B cell (primary cell): ENCODE results near the gene CDX1.

ENCODE experiments used
- CTCF ChIP-seq: fragments of 200-600 bp; IDR thresholded peaks from one replicate; pipeline ENCODE4 v1.8.0; 2022; ENCODE audit warnings: antibody characterized with exemption, mild to moderate bottlenecking
- EZH2 ChIP-seq: IDR thresholded peaks from 2 replicates; pipeline ENCODE4 v1.6.1; 2012; ENCODE audit warnings: borderline replicate concordance, low read depth, mild to moderate bottlenecking, moderate library complexity, low read length; ENCODE audit not compliant: insufficient read depth, poor library complexity, severe bottlenecking

GRCh38 chr5:150157168-150157567, 9.4 kb upstream of the CDX1 start:
- TF ChIP-seq CTCF (no peak), EZH2 (no peak)
